Measurements from ENCODE around the gene PDE6A. TPM values are rescaled to one million over a fixed set of nuclear protein-coding genes. Genes with fewer than 3 reads are reported as not detected.
A peak's percentile ranks its signal among the peaks of the same experiment; 100 is the strongest.

Gene PDE6A
- total RNA-seq, 2 donors from 2014 or later: not detected

DNA sequence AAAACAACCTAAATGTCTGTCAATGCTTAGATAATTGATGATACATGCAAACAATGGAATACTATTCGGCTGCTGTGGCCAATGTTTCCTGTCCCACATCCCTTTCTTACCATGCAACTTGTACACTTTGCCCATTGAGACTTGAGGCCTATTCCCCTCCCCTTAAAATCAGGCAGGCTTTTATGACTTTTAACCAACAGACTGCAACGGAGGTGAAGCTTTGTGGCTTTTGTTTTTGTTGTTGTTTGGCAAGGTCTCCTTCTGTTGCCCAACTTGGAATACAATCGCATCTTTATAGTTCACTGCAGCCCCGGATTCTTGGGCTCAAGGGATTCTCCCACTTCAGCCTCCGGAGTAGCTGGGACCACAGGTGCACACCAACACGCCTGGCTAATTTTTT lies 10.2 kb upstream of the PDE6A start:
- intact Hi-C loops (cut with DNase I): no loop called here
- no peaks in the 10 kb centered on the region for H3K27me3 ChIP-seq

GRCh38 chr5:149953436-149954121 lies 9.0 kb upstream of the PDE6A start:
- Histone ChIP-seq H3K4me1 (no peaks in the 10 kb centered on the region), H3K4me3 (no peak overlapping the region), H3K27ac (no peak overlapping the region), H3K36me3 (replicated peaks in 1 of 2; ENCODE audit: insufficient read depth in 1 of 2, low read depth in 2 of 2) (no peaks in the 10 kb centered on the region), H3K9me3 (no peaks in the 10 kb centered on the region), H3K27me3 (no peaks in the 10 kb centered on the region)
- no peak for TF ChIP-seq POLR2A (IDR thresholded peaks at IDR 0.05)
- TF ChIP-seq, protein P1, sequence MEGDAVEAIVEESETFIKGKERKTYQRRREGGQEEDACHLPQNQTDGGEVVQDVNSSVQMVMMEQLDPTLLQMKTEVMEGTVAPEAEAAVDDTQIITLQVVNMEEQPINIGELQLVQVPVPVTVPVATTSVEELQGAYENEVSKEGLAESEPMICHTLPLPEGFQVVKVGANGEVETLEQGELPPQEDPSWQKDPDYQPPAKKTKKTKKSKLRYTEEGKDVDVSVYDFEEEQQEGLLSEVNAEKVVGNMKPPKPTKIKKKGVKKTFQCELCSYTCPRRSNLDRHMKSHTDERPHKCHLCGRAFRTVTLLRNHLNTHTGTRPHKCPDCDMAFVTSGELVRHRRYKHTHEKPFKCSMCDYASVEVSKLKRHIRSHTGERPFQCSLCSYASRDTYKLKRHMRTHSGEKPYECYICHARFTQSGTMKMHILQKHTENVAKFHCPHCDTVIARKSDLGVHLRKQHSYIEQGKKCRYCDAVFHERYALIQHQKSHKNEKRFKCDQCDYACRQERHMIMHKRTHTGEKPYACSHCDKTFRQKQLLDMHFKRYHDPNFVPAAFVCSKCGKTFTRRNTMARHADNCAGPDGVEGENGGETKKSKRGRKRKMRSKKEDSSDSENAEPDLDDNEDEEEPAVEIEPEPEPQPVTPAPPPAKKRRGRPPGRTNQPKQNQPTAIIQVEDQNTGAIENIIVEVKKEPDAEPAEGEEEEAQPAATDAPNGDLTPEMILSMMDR (IDR thresholded peaks at IDR 0.05): no peak
- intact Hi-C loops (cut with DNase I): no loop called here
- DNase-seq (no peak), ATAC-seq (no peak)
- 82 to 85% methylated on average over 9 of the region's 9 CpGs for WGBS, 2 donors

More for the DNA sequence above, 10.2 kb upstream of the PDE6A start:
- Histone ChIP-seq H3K4me3 (no peak overlapping the region), H3K27ac (no peak overlapping the region), H3K4me1 (peaks cover 5% of the 10 kb centered on the region), H3K36me3 (replicated peaks in 1 of 2; ENCODE audit: insufficient read depth in 1 of 2, low read depth in 2 of 2) (no peaks in the 10 kb centered on the region), H3K9me3 (no peaks in the 10 kb centered on the region)
- ATAC-seq (no peak), DNase-seq (no peak)
- TF ChIP-seq, protein P1 (IDR thresholded peaks at IDR 0.05): no peak
- no peak for TF ChIP-seq POLR2A (IDR thresholded peaks at IDR 0.05)
- 70 to 71% methylated on average over 6 of the region's 6 CpGs for WGBS, 2 donors

GRCh38 chr5:149951138-149951749 lies 6.7 kb upstream of the PDE6A start:
- TF ChIP-seq, protein P1 (IDR thresholded peaks at IDR 0.05): peak in 3 of 7 experiments; percentile 29 to 44 (median 30)
- no peak for TF ChIP-seq POLR2A (IDR thresholded peaks at IDR 0.05)
- DNase-seq (peak in 1 of 4 donors; percentile 17), ATAC-seq (no peak)
- H3K4me3 ChIP-seq: no peak overlapping the region
- no peaks in the 10 kb centered on the region for H3K27me3 ChIP-seq
- no peaks in the 10 kb centered on the region for H3K9me3 ChIP-seq
- 55 to 64% methylated on average over 6 of the region's 6 CpGs for WGBS, 2 donors
- H3K36me3 ChIP-seq (replicated peaks in 1 of 2; ENCODE audit: insufficient read depth in 1 of 2, low read depth in 2 of 2): no peaks in the 10 kb centered on the region
- H3K27ac ChIP-seq: no peak overlapping the region
- intact Hi-C loops (cut with DNase I): no loop called here
- no peaks in the 10 kb centered on the region for H3K4me1 ChIP-seq

DNA sequence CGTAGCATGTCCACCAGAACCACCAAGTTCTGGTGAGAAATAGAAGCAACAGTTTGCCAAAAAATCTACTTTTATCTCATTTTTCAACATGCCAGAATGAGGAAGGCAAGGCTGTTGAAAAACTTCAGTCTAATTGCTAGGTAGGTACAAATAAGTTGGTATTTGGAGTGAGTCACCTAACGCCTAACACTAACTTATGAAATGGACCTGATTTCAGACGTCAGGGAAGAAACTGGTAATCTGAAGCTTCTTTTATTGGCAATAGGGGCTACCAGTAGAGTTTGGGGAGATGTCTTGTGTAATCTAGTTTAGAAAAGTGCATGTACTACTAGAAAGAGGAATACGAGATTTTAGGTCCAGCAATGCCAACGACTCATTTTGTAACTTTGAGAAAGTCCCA lies 4.4 kb upstream of the PDE6A start:
- intact Hi-C loops (cut with DNase I): loop anchor here (10.0 kb wide), 1 partner anchor 46 kb away; no protein-coding TSS in a partner anchor
- Histone ChIP-seq H3K9me3 (no peaks in the 10 kb centered on the region), H3K4me3 (no peak overlapping the region), H3K27ac (no peak overlapping the region), H3K4me1 (no peaks in the 10 kb centered on the region), H3K36me3 (replicated peaks in 1 of 2; ENCODE audit: insufficient read depth in 1 of 2, low read depth in 2 of 2) (no peaks in the 10 kb centered on the region), H3K27me3 (no peaks in the 10 kb centered on the region)
- ATAC-seq (no peak), DNase-seq (no peak)
- WGBS, 2 donors: 63 to 75% methylated on average over 5 of the region's 5 CpGs
- TF ChIP-seq, protein P1 (IDR thresholded peaks at IDR 0.05): no peak
- TF ChIP-seq POLR2A (IDR thresholded peaks at IDR 0.05): no peak
